ENCODE results near the gene LITAFD.

GRCh38 chr16:8852534-8852933, 29.6 kb upstream of the LITAFD start:
- no peak for TF ChIP-seq TOX (CRISPR knock-in tag; IDR thresholded peaks at IDR 0.05; ENCODE audit: borderline replicate concordance)
- no peak for TF ChIP-seq ZFP3 (CRISPR knock-in tag; IDR thresholded peaks at IDR 0.05)
- TF ChIP-seq ZNF8 (CRISPR knock-in tag; IDR thresholded peaks at IDR 0.05) = no peak
- no peak for TF ChIP-seq OSR1 (CRISPR knock-in tag; IDR thresholded peaks at IDR 0.05)
- no peak for TF ChIP-seq CSDC2 (CRISPR knock-in tag; IDR thresholded peaks at IDR 0.05)
- TF ChIP-seq, protein P1, sequence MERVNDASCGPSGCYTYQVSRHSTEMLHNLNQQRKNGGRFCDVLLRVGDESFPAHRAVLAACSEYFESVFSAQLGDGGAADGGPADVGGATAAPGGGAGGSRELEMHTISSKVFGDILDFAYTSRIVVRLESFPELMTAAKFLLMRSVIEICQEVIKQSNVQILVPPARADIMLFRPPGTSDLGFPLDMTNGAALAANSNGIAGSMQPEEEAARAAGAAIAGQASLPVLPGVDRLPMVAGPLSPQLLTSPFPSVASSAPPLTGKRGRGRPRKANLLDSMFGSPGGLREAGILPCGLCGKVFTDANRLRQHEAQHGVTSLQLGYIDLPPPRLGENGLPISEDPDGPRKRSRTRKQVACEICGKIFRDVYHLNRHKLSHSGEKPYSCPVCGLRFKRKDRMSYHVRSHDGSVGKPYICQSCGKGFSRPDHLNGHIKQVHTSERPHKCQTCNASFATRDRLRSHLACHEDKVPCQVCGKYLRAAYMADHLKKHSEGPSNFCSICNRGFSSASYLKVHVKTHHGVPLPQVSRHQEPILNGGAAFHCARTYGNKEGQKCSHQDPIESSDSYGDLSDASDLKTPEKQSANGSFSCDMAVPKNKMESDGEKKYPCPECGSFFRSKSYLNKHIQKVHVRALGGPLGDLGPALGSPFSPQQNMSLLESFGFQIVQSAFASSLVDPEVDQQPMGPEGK (CRISPR knock-in tag; IDR thresholded peaks at IDR 0.05; ENCODE audit: borderline replicate concordance) = no peak
- no peak for TF ChIP-seq ESRRG (CRISPR knock-in tag; IDR thresholded peaks at IDR 0.05)
- TF ChIP-seq, protein P2, sequence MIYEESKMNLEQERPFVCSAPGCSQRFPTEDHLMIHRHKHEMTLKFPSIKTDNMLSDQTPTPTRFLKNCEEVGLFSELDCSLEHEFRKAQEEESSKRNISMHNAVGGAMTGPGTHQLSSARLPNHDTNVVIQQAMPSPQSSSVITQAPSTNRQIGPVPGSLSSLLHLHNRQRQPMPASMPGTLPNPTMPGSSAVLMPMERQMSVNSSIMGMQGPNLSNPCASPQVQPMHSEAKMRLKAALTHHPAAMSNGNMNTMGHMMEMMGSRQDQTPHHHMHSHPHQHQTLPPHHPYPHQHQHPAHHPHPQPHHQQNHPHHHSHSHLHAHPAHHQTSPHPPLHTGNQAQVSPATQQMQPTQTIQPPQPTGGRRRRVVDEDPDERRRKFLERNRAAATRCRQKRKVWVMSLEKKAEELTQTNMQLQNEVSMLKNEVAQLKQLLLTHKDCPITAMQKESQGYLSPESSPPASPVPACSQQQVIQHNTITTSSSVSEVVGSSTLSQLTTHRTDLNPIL (CRISPR knock-in tag; IDR thresholded peaks at IDR 0.05; ENCODE audit: low read depth) = no peak
